Thyroid gland (tissue), 4 donors: ENCODE measurements around the gene LRP1-AS.

Experiments
- POLR2A ChIP-seq, 2 donors: fragments of 450-650 bp; IDR thresholded peaks; one replicate each; pipeline ENCODE4 v1.6.1; 2017; ENCODE audit warnings: antibody characterized with exemption in 2 of 2, mild to moderate bottlenecking in 2 of 2, moderate library complexity in 1 of 2
- TF ChIP-seq, protein P1 (sequence below), 6 experiments: fragments of 200-600 bp in 3 of 6; fragments of 450-650 bp in 3 of 6; sonication (generic) in 3 of 6; IDR thresholded peaks; one replicate each; pipeline ENCODE4 v1.5.1; 2016 to 2019; ENCODE audit warnings: antibody characterized with exemption in 6 of 6, mild to moderate bottlenecking in 2 of 6, inconsistent platforms in 1 of 6, moderate library complexity in 1 of 6

GRCh38 chr12:57152639-57153038, 5.2 kb upstream of the LRP1-AS start:
- TF ChIP-seq, protein P1, sequence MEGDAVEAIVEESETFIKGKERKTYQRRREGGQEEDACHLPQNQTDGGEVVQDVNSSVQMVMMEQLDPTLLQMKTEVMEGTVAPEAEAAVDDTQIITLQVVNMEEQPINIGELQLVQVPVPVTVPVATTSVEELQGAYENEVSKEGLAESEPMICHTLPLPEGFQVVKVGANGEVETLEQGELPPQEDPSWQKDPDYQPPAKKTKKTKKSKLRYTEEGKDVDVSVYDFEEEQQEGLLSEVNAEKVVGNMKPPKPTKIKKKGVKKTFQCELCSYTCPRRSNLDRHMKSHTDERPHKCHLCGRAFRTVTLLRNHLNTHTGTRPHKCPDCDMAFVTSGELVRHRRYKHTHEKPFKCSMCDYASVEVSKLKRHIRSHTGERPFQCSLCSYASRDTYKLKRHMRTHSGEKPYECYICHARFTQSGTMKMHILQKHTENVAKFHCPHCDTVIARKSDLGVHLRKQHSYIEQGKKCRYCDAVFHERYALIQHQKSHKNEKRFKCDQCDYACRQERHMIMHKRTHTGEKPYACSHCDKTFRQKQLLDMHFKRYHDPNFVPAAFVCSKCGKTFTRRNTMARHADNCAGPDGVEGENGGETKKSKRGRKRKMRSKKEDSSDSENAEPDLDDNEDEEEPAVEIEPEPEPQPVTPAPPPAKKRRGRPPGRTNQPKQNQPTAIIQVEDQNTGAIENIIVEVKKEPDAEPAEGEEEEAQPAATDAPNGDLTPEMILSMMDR (IDR thresholded peaks at IDR 0.05) = no peak
- TF ChIP-seq POLR2A (IDR thresholded peaks at IDR 0.05) = no peak
